Liver (tissue), 9 donors: Measurements from ENCODE around the gene BCHE. TPM values are rescaled to one million over a fixed set of nuclear protein-coding genes. Genes with fewer than 3 reads are reported as not detected.

ENCODE experiments used
- DNase-seq: peaks from one replicate; pipeline ENCODE4 v3.0.0-alpha.2; 2017; ENCODE audit warnings: low spot score
- H3K27ac ChIP-seq, 2 donors: one replicate each; pipeline ENCODE4 v1.7.0; 2013; ENCODE audit warnings: inconsistent platforms in 2 of 2, low read length in 2 of 2, control low read depth in 1 of 2, low read depth in 1 of 2, mild to moderate bottlenecking in 1 of 2
- H3K27me3 ChIP-seq, 4 donors: one replicate each; pipeline versions ENCODE4 v1.6.1 to v1.7.0; 2013; ENCODE audit warnings: low read length in 3 of 4, inconsistent platforms in 1 of 4, mild to moderate bottlenecking in 1 of 4, moderate library complexity in 1 of 4; ENCODE audit not compliant: control insufficient read depth in 4 of 4, insufficient read depth in 4 of 4
- H3K36me3 ChIP-seq, 4 donors: one replicate each; pipeline versions ENCODE4 v1.6.1 to v1.7.0; 2013; ENCODE audit warnings: low read length in 3 of 4, mild to moderate bottlenecking in 3 of 4, low read depth in 1 of 4, moderate library complexity in 1 of 4; ENCODE audit not compliant: control insufficient read depth in 4 of 4, insufficient read depth in 3 of 4
- H3K4me1 ChIP-seq, 4 donors: one replicate each; pipeline versions ENCODE4 v1.6.1 to v1.7.0; 2013; ENCODE audit warnings: low read length in 3 of 4, mild to moderate bottlenecking in 3 of 4, moderate library complexity in 1 of 4; ENCODE audit not compliant: control insufficient read depth in 4 of 4, insufficient read depth in 4 of 4
- H3K4me3 ChIP-seq, 3 donors: one replicate each; pipeline versions ENCODE4 v1.6.1 to v1.7.0; 2013; ENCODE audit warnings: low read length in 3 of 3, control low read depth in 1 of 3, low read depth in 1 of 3, mild to moderate bottlenecking in 1 of 3
- H3K9ac ChIP-seq, 2 donors: one replicate each; pipeline ENCODE4 v1.7.0; 2013; ENCODE audit warnings: low read length in 2 of 2, mild to moderate bottlenecking in 2 of 2, moderate library complexity in 2 of 2, control low read depth in 1 of 2, low read depth in 1 of 2
- H3K9me3 ChIP-seq, 4 donors: one replicate each; pipeline versions ENCODE4 v1.6.1 to v1.7.0; 2013; ENCODE audit warnings: low read length in 3 of 4; ENCODE audit not compliant: control insufficient read depth in 4 of 4
- ATF3 ChIP-seq: IDR thresholded peaks from 2 replicates; pipeline ENCODE4 v1.6.1; 2016; ENCODE audit warnings: antibody characterized with exemption
- CTCF ChIP-seq: fragments of 150-350 bp; IDR thresholded peaks from 2 replicates; pipeline ENCODE4 v1.5.1; 2017; ENCODE audit warnings: improper control_type of control experiment, low read depth, low read length; ENCODE audit not compliant: missing input control
- EGR1 ChIP-seq, 2 donors: IDR thresholded peaks; 2 replicates each; pipeline ENCODE4 v1.6.1; 2016 to 2018; ENCODE audit warnings: antibody characterized with exemption in 2 of 2, low read depth in 2 of 2
- FOXA1 ChIP-seq: IDR thresholded peaks from 2 replicates; pipeline ENCODE4 v1.6.1; 2016; ENCODE audit warnings: antibody characterized with exemption
- FOXA2 ChIP-seq: IDR thresholded peaks from 2 replicates; pipeline ENCODE4 v1.6.1; 2016; ENCODE audit warnings: antibody characterized with exemption
- GABPA ChIP-seq, 2 donors: IDR thresholded peaks in 1 of 2; conservative IDR thresholded peaks in 1 of 2; 2 replicates each; pipeline ENCODE4 v1.6.1; 2016; ENCODE audit warnings: antibody characterized with exemption in 2 of 2, mild to moderate bottlenecking in 1 of 2, moderate library complexity in 1 of 2
- HNF4A ChIP-seq, 2 donors: conservative IDR thresholded peaks; 2 replicates each; pipeline ENCODE4 v1.6.1; 2016; ENCODE audit warnings: antibody characterized with exemption in 2 of 2, mild to moderate bottlenecking in 2 of 2
- HNF4G ChIP-seq: IDR thresholded peaks from 2 replicates; pipeline ENCODE4 v1.6.1; 2016; ENCODE audit warnings: antibody characterized with exemption
- JUND ChIP-seq, 2 donors: IDR thresholded peaks; 2 replicates each; pipeline ENCODE4 v1.6.1; 2016; ENCODE audit warnings: antibody characterized with exemption in 2 of 2
- MAX ChIP-seq: IDR thresholded peaks from 2 replicates; pipeline ENCODE4 v1.6.1; 2016; ENCODE audit warnings: antibody characterized with exemption
- NR2F2 ChIP-seq: IDR thresholded peaks from 2 replicates; pipeline ENCODE4 v1.6.1; 2016; ENCODE audit warnings: antibody characterized with exemption
- RAD21 ChIP-seq, 2 donors: IDR thresholded peaks; 2 replicates each; pipeline ENCODE4 v1.6.1; 2016; ENCODE audit warnings: antibody characterized with exemption in 2 of 2, mild to moderate bottlenecking in 2 of 2
- RXRA ChIP-seq, 2 donors: IDR thresholded peaks; 2 replicates each; pipeline ENCODE4 v1.6.1; 2017 to 2018; ENCODE audit warnings: antibody characterized with exemption in 2 of 2, mild to moderate bottlenecking in 1 of 2
- SP1 ChIP-seq: IDR thresholded peaks from 2 replicates; pipeline ENCODE4 v1.6.1; 2018; ENCODE audit warnings: antibody characterized with exemption, mild to moderate bottlenecking
- TAF1 ChIP-seq: conservative IDR thresholded peaks from 2 replicates; pipeline ENCODE4 v1.6.1; 2016; ENCODE audit warnings: antibody characterized with exemption, mild to moderate bottlenecking
- YY1 ChIP-seq: IDR thresholded peaks from 2 replicates; pipeline ENCODE4 v1.6.1; 2016; ENCODE audit warnings: antibody characterized with exemption, mild to moderate bottlenecking
- WGBS: extraction: QIAGEN DNeasy Blood & Tissue Kit; methylation state at CpG from one replicate; pipeline ENCODE4 v1.1.7; 2013; 5-methylcytosine and 5-hydroxymethylcytosine counted together
- polyA plus RNA-seq, 2 donors: library from polyadenylated mRNA; stranded (reverse) in 1 of 2; unstranded in 1 of 2; fragments of 200-250 nt in 1 of 2; fragments of >200 nt in 1 of 2; fragmentation: Nextera tagmentation in 1 of 2; extraction: Ambion mirVana in 1 of 2; gene quantifications; one replicate each; pipeline versions ENCODE4 v1.2.1 to v1.2.3, GENCODE V29; 2013 to 2015
- total RNA-seq, 2 donors: library from RNA; depleted of rRNA; stranded (reverse); fragments of >200 nt; gene quantifications; one replicate each; pipeline ENCODE4 v1.2.3, GENCODE V29; 2014
- TF ChIP-seq, protein P1 (sequence below): IDR thresholded peaks from 2 replicates; pipeline ENCODE4 v1.6.1; 2016; ENCODE audit warnings: antibody characterized with exemption
- TF ChIP-seq, protein P2 (sequence below): IDR thresholded peaks from 2 replicates; pipeline ENCODE4 v1.6.1; 2016; ENCODE audit warnings: antibody characterized with exemption, mild to moderate bottlenecking
- donor health status: healthy.
- donor health status: healthy.
- donor health status: healthy.
- donor health status: healthy.
- donor health status: healthy.

BCHE gene
- total and polyA plus RNA-seq, 4 donors = 18.4 to 46.8 (median 35.6) TPM

DNA sequence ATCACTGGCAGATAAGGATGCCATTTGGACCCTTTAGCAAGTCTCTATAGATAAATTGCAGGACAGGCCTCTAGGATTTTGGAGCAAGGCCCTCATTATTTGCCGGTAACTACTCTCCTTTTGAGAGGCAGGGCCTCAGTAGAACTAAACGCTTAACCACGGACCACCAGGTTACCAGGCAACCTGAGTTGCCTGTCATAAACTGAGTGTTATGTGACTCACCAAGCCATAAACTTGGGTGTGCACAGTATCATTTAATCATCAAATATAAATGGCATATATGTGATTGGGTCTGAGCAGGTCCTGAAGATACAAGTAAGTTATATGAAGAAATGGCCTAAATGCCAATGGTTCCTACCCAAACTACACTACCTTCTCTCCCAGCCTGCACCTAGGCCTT, 93.2 kb downstream of the BCHE start:
- no peaks in the 10 kb centered on the region for H3K27me3 ChIP-seq
- H3K9ac ChIP-seq = no peak overlapping the region
- no peak for TF ChIP-seq FOXA1
- TF ChIP-seq HNF4A (conservative IDR thresholded peaks at IDR 0.05) = no peak
- TF ChIP-seq EGR1 (IDR thresholded peaks at IDR 0.05; ENCODE audit: low read depth in 2 of 2) = no peak
- no peak for TF ChIP-seq MAX
- no peak for TF ChIP-seq RAD21 (IDR thresholded peaks at IDR 0.05)
- TF ChIP-seq, protein P1, sequence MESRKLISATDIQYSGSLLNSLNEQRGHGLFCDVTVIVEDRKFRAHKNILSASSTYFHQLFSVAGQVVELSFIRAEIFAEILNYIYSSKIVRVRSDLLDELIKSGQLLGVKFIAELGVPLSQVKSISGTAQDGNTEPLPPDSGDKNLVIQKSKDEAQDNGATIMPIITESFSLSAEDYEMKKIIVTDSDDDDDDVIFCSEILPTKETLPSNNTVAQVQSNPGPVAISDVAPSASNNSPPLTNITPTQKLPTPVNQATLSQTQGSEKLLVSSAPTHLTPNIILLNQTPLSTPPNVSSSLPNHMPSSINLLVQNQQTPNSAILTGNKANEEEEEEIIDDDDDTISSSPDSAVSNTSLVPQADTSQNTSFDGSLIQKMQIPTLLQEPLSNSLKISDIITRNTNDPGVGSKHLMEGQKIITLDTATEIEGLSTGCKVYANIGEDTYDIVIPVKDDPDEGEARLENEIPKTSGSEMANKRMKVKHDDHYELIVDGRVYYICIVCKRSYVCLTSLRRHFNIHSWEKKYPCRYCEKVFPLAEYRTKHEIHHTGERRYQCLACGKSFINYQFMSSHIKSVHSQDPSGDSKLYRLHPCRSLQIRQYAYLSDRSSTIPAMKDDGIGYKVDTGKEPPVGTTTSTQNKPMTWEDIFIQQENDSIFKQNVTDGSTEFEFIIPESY = no peak
- TF ChIP-seq NR2F2 = no peak
- TF ChIP-seq SP1 = no peak
- TF ChIP-seq GABPA (IDR thresholded peaks at IDR 0.05 in 1 of 2, conservative IDR thresholded peaks at IDR 0.05 in 1 of 2) = no peak
- no peak for TF ChIP-seq JUND (IDR thresholded peaks at IDR 0.05)
- TF ChIP-seq CTCF = no peak
- no peak for TF ChIP-seq HNF4G
- TF ChIP-seq FOXA2 = no peak
- no peak for TF ChIP-seq TAF1
- TF ChIP-seq, protein P2, sequence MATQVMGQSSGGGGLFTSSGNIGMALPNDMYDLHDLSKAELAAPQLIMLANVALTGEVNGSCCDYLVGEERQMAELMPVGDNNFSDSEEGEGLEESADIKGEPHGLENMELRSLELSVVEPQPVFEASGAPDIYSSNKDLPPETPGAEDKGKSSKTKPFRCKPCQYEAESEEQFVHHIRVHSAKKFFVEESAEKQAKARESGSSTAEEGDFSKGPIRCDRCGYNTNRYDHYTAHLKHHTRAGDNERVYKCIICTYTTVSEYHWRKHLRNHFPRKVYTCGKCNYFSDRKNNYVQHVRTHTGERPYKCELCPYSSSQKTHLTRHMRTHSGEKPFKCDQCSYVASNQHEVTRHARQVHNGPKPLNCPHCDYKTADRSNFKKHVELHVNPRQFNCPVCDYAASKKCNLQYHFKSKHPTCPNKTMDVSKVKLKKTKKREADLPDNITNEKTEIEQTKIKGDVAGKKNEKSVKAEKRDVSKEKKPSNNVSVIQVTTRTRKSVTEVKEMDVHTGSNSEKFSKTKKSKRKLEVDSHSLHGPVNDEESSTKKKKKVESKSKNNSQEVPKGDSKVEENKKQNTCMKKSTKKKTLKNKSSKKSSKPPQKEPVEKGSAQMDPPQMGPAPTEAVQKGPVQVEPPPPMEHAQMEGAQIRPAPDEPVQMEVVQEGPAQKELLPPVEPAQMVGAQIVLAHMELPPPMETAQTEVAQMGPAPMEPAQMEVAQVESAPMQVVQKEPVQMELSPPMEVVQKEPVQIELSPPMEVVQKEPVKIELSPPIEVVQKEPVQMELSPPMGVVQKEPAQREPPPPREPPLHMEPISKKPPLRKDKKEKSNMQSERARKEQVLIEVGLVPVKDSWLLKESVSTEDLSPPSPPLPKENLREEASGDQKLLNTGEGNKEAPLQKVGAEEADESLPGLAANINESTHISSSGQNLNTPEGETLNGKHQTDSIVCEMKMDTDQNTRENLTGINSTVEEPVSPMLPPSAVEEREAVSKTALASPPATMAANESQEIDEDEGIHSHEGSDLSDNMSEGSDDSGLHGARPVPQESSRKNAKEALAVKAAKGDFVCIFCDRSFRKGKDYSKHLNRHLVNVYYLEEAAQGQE = no peak
- TF ChIP-seq ATF3 = no peak
- no peak for TF ChIP-seq RXRA (IDR thresholded peaks at IDR 0.05)
- TF ChIP-seq YY1 = no peak
- no peaks in the 10 kb centered on the region for H3K4me1 ChIP-seq
- no peak for DNase-seq
- 90% methylated on average over 3 of the region's 3 CpGs for WGBS
- no peak overlapping the region for H3K4me3 ChIP-seq
- no peaks in the 10 kb centered on the region for H3K9me3 ChIP-seq
- H3K36me3 ChIP-seq = no peaks in the 10 kb centered on the region
- H3K27ac ChIP-seq = no peak overlapping the region

- TF ChIP-seq FOXA1 = no peak
- H3K4me3 ChIP-seq = no peak overlapping the region
- peaks cover 0 to 3% (median 0%) of the 10 kb centered on the region in 4 donors for H3K4me1 ChIP-seq
- no peaks in the 10 kb centered on the region for H3K9me3 ChIP-seq
- H3K9ac ChIP-seq = no peak overlapping the region
- DNase-seq = no peak
- H3K27me3 ChIP-seq = no peaks in the 10 kb centered on the region
- H3K27ac ChIP-seq = no peak overlapping the region
- H3K36me3 ChIP-seq = no peaks in the 10 kb centered on the region
Observed at GRCh38 chr3:165742351-165742750, 94.9 kb downstream of the BCHE start.
